Measurements from ENCODE around the gene ATP1B3.

DNA sequence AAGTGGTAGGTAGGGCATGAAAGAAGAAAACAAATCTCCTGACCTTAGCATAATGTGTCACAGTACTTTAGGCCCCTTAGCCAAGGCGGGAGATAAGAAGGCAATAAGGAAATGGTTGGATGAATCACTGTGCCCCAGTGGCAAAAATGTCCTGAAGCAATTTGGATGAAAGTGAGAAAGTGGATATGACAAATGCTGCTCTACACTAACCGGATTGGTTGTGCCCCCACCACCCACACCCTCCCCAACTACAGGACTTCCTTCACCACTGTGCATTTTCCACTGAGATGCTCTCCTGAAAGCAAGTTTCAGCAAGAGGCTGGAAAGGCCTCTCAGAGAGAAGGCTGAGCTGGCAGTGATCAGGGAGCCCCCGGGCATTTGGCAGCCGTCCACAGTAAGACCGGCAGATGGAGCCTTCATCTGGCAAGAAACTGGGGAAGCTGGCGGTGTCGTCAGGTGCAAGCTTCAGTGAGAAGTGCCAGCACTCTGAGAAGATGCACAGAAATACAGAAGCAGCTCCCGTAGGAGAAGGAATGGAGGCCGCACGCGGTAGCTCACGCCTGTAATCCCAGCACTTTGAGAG, 63.8 kb downstream of the ATP1B3 start:
- TF ChIP-seq POLR2A (IDR thresholded peaks at IDR 0.05) = no peak
- TF ChIP-seq, protein P1, sequence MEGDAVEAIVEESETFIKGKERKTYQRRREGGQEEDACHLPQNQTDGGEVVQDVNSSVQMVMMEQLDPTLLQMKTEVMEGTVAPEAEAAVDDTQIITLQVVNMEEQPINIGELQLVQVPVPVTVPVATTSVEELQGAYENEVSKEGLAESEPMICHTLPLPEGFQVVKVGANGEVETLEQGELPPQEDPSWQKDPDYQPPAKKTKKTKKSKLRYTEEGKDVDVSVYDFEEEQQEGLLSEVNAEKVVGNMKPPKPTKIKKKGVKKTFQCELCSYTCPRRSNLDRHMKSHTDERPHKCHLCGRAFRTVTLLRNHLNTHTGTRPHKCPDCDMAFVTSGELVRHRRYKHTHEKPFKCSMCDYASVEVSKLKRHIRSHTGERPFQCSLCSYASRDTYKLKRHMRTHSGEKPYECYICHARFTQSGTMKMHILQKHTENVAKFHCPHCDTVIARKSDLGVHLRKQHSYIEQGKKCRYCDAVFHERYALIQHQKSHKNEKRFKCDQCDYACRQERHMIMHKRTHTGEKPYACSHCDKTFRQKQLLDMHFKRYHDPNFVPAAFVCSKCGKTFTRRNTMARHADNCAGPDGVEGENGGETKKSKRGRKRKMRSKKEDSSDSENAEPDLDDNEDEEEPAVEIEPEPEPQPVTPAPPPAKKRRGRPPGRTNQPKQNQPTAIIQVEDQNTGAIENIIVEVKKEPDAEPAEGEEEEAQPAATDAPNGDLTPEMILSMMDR (IDR thresholded peaks at IDR 0.05) = no peak

All from lower leg skin (tissue), 3 donors.